Tibial nerve (tissue), 4 donors: Measurements from ENCODE around the gene EDEM3. TPM values are rescaled to one million over a fixed set of nuclear protein-coding genes. Genes with fewer than 3 reads are reported as not detected.

Source experiments
- DNase-seq, 2 donors: peaks; one replicate each; pipeline ENCODE4 v3.0.0-alpha.2; 2019; ENCODE audit warnings: low spot score in 2 of 2
- H3K27ac ChIP-seq, 4 donors: fragments of 200-600 bp; sonication (generic) in 3 of 4; one replicate each; pipeline ENCODE4 v1.5.1; 2017 to 2019; ENCODE audit warnings: mild to moderate bottlenecking in 1 of 4
- H3K27me3 ChIP-seq, 2 donors: fragments of 200-600 bp; sonication (generic) in 1 of 2; one replicate each; pipeline versions ENCODE4 v1.5.1 to v1.6.0; 2017 to 2019
- H3K36me3 ChIP-seq, 3 donors: fragments of 200-600 bp; sonication (generic); one replicate each; pipeline ENCODE4 v1.5.1; 2018 to 2019
- H3K4me1 ChIP-seq, 4 donors: fragments of 200-600 bp; sonication (generic) in 3 of 4; one replicate each; pipeline ENCODE4 v1.5.1; 2017 to 2019
- H3K4me3 ChIP-seq, 4 donors: fragments of 200-600 bp; sonication (generic) in 3 of 4; one replicate each; pipeline ENCODE4 v1.5.1; 2017 to 2019; ENCODE audit warnings: mild to moderate bottlenecking in 1 of 4, moderate library complexity in 1 of 4
- H3K9me3 ChIP-seq, 4 donors: fragments of 200-600 bp; sonication (generic) in 3 of 4; one replicate each; pipeline ENCODE4 v1.5.1; 2017 to 2019
- CTCF ChIP-seq, 5 experiments: fragments of 200-600 bp in 3 of 5; fragments of 450-650 bp in 2 of 5; sonication (generic) in 3 of 5; IDR thresholded peaks; one replicate each; pipeline ENCODE4 v1.5.1; 2016 to 2019; ENCODE audit warnings: antibody characterized with exemption in 5 of 5, mild to moderate bottlenecking in 3 of 5, moderate library complexity in 2 of 5
- EP300 ChIP-seq, 2 donors: sonication (generic); formaldehyde crosslinking; IDR thresholded peaks; one replicate each; pipeline ENCODE4 v1.6.1; 2017; ENCODE audit warnings: antibody characterized with exemption in 2 of 2, mild to moderate bottlenecking in 1 of 2
- POLR2A ChIP-seq, 2 donors: fragments of 450-650 bp; IDR thresholded peaks; one replicate each; pipeline ENCODE4 v1.6.1; 2017; ENCODE audit warnings: antibody characterized with exemption in 2 of 2, mild to moderate bottlenecking in 2 of 2, moderate library complexity in 2 of 2
- WGBS, 2 donors: methylation state at CpG; one replicate each; pipeline ENCODE4 v1.1.5; 2018; 5-methylcytosine and 5-hydroxymethylcytosine counted together
- total RNA-seq, 4 donors: library from RNA; depleted of rRNA; stranded (reverse); fragments of >200 nt; gene quantifications; one replicate each; pipeline ENCODE4 v1.1.0, GENCODE V29; 2016

Gene EDEM3
- total RNA-seq, 4 donors from 2014 or later = 33.0 to 57.3 (median 39.0) TPM

GRCh38 chr1:184759112-184759511 lies 4.5 kb upstream of the EDEM3 start:
- no peak for DNase-seq
- TF ChIP-seq EP300 (IDR thresholded peaks at IDR 0.05) (no peak), POLR2A (IDR thresholded peaks at IDR 0.05) (no peak), CTCF (IDR thresholded peaks at IDR 0.05) (no peak)
- H3K27ac ChIP-seq = no peak overlapping the region
- no peaks in the 10 kb centered on the region for H3K9me3 ChIP-seq
- H3K4me3 ChIP-seq = no peak overlapping the region
- 85 to 87% methylated on average over 1 of the region's 1 CpG for WGBS, 2 donors
- H3K36me3 ChIP-seq = no peaks in the 10 kb centered on the region
- H3K27me3 ChIP-seq = no peaks in the 10 kb centered on the region
- peaks cover 0 to 7% (median 0%) of the 10 kb centered on the region in 4 donors for H3K4me1 ChIP-seq

- no peak overlapping the region for H3K27ac ChIP-seq
- TF ChIP-seq POLR2A (IDR thresholded peaks at IDR 0.05) (no peak), EP300 (IDR thresholded peaks at IDR 0.05) (no peak)
- H3K9me3 ChIP-seq = no peaks in the 10 kb centered on the region
- peaks cover 0 to 18% (median 6%) of the 10 kb centered on the region in 4 donors for H3K4me1 ChIP-seq
- no peak overlapping the region for H3K4me3 ChIP-seq
- no peak for DNase-seq
- H3K36me3 ChIP-seq = no peaks in the 10 kb centered on the region
- H3K27me3 ChIP-seq = no peaks in the 10 kb centered on the region
Observed at GRCh38 chr1:184757891-184758290, 3.2 kb upstream of the EDEM3 start.

- H3K4me3 ChIP-seq = no peak overlapping the region
- peaks cover 0 to 23% (median 9%) of the 10 kb centered on the region in 4 donors for H3K4me1 ChIP-seq
- WGBS, 2 donors = 86 to 91% methylated on average over 10 of the region's 10 CpGs
- no peaks in the 10 kb centered on the region for H3K9me3 ChIP-seq
- H3K36me3 ChIP-seq = no peaks in the 10 kb centered on the region
- no peak for DNase-seq
- no peaks in the 10 kb centered on the region for H3K27me3 ChIP-seq
- TF ChIP-seq POLR2A (IDR thresholded peaks at IDR 0.05) (no peak), EP300 (IDR thresholded peaks at IDR 0.05) (no peak), CTCF (IDR thresholded peaks at IDR 0.05) (no peak)
- H3K27ac ChIP-seq = no peak overlapping the region
Observed at GRCh38 chr1:184757406-184757805, 2.7 kb upstream of the EDEM3 start.

- peak overlapping the region; percentile 79 to 96 (median 90) for H3K27ac ChIP-seq
- H3K4me3 ChIP-seq = peak overlapping the region; percentile 67 to 100 (median 86)
- peaks cover 0 to 27% (median 9%) of the 10 kb centered on the region in 4 donors for H3K4me1 ChIP-seq
- peak in 1 of 2 donors; percentile 13 for DNase-seq
- no peaks in the 10 kb centered on the region for H3K27me3 ChIP-seq
- no peaks in the 10 kb centered on the region for H3K9me3 ChIP-seq
- no peaks in the 10 kb centered on the region for H3K36me3 ChIP-seq
- WGBS, 2 donors = 3 to 4% methylated on average over 27 of the region's 27 CpGs
- TF ChIP-seq CTCF (IDR thresholded peaks at IDR 0.05) = no peak
- no peak for TF ChIP-seq POLR2A (IDR thresholded peaks at IDR 0.05)
- TF ChIP-seq EP300 (IDR thresholded peaks at IDR 0.05) = no peak
Observed at GRCh38 chr1:184755226-184756065, 788 bp upstream of the EDEM3 start.

DNA sequence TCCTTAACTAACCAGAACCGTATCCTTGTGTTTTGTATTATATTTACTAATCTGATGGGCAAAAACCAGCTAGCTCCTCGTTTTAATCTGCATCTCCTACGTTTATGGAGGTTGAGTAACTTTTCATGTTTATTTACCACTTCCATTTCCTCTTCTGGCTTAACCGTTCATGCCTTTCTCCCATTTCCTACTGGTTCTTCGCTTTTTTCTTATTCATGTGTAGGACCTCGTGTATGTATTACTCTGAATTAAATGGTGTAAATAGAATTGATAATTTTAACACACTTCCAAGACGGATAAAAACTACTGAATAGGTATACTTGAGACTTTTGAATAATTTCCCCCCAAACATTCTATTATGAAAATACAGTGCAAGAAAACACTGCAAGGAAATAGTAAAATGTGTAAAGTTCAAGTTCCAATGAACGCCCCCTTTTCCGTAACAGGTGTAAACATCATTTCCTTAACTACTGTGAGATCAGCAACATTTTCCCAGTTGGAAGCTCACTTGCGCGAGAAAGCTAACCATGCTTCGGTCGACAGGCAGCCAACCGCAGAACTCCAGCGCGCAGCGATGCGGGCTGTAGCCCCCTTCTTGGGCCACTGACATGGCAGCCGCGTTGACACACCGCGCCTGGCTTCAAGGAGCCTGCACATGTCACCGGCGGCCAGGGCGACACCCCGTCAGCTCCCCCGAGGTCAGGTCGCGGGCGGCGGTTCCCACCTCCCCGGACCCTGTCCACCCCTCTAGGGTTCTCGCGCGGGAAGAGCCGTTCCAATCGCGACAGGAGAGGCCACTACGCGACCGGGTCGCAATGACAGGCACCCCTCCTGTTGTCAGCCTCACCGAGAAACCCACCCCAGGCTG lies 816 bp downstream of the EDEM3 start:
- Histone ChIP-seq H3K4me1 (peaks cover 0 to 37% (median 13%) of the 10 kb centered on the region in 4 donors), H3K27me3 (no peaks in the 10 kb centered on the region), H3K4me3 (peak overlapping the region; percentile 66 to 100 (median 83)), H3K9me3 (no peaks in the 10 kb centered on the region), H3K27ac (peak overlapping the region; percentile 79 to 96 (median 92)), H3K36me3 (no peaks in the 10 kb centered on the region)
- peak in 1 of 2 donors; percentile 8 for DNase-seq
- 2 to 8% methylated on average over 15 to 43 of the region's 43 CpGs for WGBS, 2 donors
- TF ChIP-seq CTCF (IDR thresholded peaks at IDR 0.05) = no peak
- TF ChIP-seq EP300 (IDR thresholded peaks at IDR 0.05) = no peak
- no peak for TF ChIP-seq POLR2A (IDR thresholded peaks at IDR 0.05)
